GM06990 (cell line): ENCODE results near the gene SFXN2.

Experiments used
- DNase-seq: peaks from one replicate; pipeline ENCODE4 v3.0.0-alpha.2; 2011; ENCODE audit not compliant: insufficient read length; ENCODE audit errors: extremely low read depth
- H3K27me3 ChIP-seq: replicated peaks from 2 replicates; pipeline ENCODE4 v1.6.0; 2011; ENCODE audit warnings: low read length; ENCODE audit not compliant: control insufficient read depth, insufficient read depth
- H3K36me3 ChIP-seq: 2 replicates; pipeline ENCODE4 v1.5.1; 2011; ENCODE audit warnings: low read length; ENCODE audit not compliant: control insufficient read depth, insufficient read depth
- H3K4me3 ChIP-seq: replicated peaks from 2 replicates; pipeline ENCODE4 v1.5.1; 2011; ENCODE audit warnings: low read depth, mild to moderate bottlenecking, control low read depth, low read length
- TF ChIP-seq, protein P1 (sequence below): IDR thresholded peaks from 2 replicates; pipeline ENCODE4 v1.5.1; 2011; ENCODE audit warnings: low read length, control low read depth, mild to moderate bottlenecking, inconsistent platforms; ENCODE audit not compliant: insufficient read depth, poor library complexity, severe bottlenecking

SFXN2 gene

DNA sequence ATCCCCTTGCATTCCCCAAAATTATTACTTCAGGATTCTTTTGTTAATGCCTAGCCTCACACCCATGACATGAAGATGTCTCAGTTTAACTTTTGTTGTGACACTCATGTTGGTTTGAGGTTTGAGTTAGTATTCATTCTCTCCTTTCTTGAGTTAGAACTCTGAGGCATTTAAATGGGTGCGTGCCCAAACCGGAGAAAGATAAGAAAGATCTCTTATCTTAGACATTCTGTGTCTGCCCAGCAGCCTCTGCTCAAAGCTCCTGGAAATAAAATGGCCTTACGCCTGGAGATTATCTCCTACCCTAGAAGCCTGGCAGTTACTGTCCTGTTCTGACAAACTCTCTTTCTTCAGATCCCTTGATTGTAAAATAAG is 55.7 kb downstream of the SFXN2 start:
- H3K27me3 ChIP-seq, result no peaks in the 10 kb centered on the region
- DNase-seq, result no peak
- no peaks in the 10 kb centered on the region; the same call in 1 of the 2 replicates for H3K36me3 ChIP-seq
- TF ChIP-seq, protein P1, sequence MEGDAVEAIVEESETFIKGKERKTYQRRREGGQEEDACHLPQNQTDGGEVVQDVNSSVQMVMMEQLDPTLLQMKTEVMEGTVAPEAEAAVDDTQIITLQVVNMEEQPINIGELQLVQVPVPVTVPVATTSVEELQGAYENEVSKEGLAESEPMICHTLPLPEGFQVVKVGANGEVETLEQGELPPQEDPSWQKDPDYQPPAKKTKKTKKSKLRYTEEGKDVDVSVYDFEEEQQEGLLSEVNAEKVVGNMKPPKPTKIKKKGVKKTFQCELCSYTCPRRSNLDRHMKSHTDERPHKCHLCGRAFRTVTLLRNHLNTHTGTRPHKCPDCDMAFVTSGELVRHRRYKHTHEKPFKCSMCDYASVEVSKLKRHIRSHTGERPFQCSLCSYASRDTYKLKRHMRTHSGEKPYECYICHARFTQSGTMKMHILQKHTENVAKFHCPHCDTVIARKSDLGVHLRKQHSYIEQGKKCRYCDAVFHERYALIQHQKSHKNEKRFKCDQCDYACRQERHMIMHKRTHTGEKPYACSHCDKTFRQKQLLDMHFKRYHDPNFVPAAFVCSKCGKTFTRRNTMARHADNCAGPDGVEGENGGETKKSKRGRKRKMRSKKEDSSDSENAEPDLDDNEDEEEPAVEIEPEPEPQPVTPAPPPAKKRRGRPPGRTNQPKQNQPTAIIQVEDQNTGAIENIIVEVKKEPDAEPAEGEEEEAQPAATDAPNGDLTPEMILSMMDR, result no peak
- H3K4me3 ChIP-seq, result no peak overlapping the region

DNA sequence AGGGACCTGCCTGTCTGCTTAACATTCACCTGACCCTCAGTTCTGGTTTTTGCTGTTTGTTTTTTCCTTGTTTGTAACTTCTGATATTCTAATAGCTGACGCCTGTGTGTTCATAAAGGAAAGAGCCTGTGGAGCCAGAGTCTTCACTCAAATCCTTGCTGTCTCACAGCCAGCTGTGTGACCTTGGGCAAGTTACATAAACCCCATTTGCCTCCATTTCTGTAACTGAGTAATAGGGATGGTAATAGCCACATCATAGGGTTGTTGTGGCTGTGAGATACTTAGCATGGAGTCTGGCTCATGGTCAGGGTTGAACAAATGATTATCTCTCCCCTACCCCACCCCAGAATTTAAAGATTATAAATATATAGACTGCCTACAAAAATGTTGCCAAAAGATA is 56.4 kb downstream of the SFXN2 start:
- Histone ChIP-seq H3K4me3 (no peak overlapping the region), H3K27me3 (no peaks in the 10 kb centered on the region), H3K36me3 (no peaks in the 10 kb centered on the region; the same call in 1 of the 2 replicates)
- TF ChIP-seq, protein P1, result no peak
- DNase-seq, result no peak

DNA sequence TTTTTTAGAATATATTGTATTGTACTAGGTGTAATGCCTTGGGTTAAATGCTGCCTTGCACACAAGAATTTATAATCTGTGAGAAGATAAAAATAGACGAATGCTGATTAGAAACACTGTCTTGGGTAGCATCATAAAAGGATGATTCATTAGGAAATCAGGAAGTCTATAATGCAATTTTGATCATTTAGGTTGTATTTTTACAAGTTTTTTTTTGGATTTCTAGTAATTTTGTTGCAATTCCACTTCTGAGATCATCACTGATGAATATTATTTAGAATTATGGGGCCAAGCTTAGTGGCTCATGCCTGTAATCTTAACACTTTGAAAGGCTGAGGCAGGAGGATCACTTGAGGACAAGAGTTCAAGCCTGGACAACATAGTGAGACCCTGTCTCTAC is 58.9 kb downstream of the SFXN2 start:
- no peaks in the 10 kb centered on the region for H3K27me3 ChIP-seq
- TF ChIP-seq, protein P1, result no peak
- no peak for DNase-seq
- no peak overlapping the region for H3K4me3 ChIP-seq
- H3K36me3 ChIP-seq, result no peaks in the 10 kb centered on the region; the same call in 1 of the 2 replicates

DNA sequence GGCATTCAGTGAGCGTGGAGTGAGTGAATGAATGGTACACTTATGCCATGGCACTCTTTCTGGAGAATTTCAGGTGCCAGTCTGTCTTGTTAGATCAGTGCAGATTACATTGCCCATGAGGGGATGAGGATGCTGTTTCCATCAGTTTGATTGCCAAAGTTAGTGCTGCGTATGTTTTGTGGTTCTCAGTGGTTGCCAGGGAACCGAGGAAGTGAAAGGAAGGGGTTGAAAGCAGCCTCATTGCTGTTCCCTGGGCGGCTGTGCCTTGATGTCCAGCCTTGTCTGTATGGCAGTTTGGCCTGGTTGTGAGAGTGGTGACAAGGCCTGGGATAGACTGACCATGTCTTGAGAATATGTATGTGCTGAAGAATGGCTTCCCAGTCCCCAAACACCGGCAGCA is 59.5 kb downstream of the SFXN2 start:
- H3K36me3 ChIP-seq, result no peaks in the 10 kb centered on the region
- no peaks in the 10 kb centered on the region for H3K27me3 ChIP-seq
- H3K4me3 ChIP-seq, result no peak overlapping the region
- TF ChIP-seq, protein P1, result no peak
- DNase-seq, result no peak

DNA sequence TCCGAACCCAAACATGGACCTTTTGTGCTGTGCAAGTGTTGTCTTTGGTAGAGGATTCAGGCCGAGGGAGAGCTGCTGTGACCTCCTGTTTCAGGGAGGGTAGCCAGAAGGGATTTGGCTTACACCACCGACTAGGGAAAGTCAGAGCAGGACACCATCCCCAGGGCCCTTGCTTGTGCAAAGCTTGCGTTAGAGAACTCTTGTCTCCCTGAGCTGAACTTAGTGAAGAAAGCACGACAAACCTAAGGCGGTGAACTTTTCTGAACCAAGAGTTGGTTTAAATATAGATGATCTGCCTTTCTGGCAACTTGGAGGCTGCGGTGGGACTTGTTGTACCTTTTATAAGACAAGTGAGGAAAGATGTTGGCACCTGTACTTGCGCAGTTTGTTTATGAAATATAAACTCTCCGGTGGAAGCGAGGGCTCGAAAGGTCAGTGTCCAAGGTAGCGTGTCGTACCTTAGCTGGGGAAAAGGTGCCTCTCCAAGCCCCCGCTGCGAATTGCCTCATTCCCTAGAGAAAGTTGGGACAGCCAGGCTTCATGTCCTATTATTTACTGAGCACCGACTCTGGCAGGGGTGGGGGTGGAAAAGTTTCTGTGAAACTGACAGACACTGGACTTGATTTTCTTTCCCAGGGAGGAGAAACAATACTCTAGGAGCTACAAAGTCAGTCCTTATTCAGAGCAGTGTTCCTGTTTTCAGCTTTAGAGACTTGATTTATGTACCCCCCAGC is 60.9 kb downstream of the SFXN2 start:
- Histone ChIP-seq H3K27me3 (no peaks in the 10 kb centered on the region), H3K4me3 (no peak overlapping the region), H3K36me3 (no peaks in the 10 kb centered on the region; the same call in 1 of the 2 replicates)
- DNase-seq, result no peak
- TF ChIP-seq, protein P1, result no peak
